ENCODE measurements around the gene IFIT2. TPM values are rescaled to one million over a fixed set of nuclear protein-coding genes. Genes with fewer than 3 reads are reported as not detected.
A peak's percentile ranks its signal among the peaks of the same experiment; 100 is the strongest.

IFIT2 gene
- total and polyA plus RNA-seq, 8 donors: 0.45 to 5.0 (median 1.6) TPM; not detected in 1

DNA sequence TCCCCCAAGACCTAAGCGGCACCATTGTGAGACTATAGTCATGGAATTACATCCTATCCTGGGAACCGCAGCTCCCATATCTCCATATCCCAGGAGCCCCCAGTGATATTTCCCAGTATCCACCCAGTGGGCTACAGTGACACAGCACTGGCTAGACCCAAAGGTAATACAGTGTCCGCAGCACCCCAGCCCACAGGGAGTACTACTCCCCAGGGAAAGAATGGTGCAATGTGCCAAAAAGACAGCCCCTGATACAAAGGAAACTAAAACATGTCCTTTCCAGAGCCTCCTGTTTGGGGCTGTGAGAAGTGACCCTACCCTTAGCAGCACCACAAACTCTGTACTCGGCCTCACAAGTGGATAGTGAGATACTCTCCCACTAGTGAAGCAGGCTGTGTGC lies 4.5 kb upstream of the IFIT2 start:
- DNase-seq: no peak
- Histone ChIP-seq H3K27me3 (no peaks in the 10 kb centered on the region), H3K9me3 (no peaks in the 10 kb centered on the region), H3K27ac (peak overlapping the region in 1 of 5 donors; percentile 67), H3K36me3 (no peaks in the 10 kb centered on the region), H3K4me1 (peaks cover 8 to 37% (median 14%) of the 10 kb centered on the region in 4 donors), H3K4me3 (no peak overlapping the region)
- TF ChIP-seq EP300 (IDR thresholded peaks at IDR 0.05) (no peak), POLR2AphosphoS5 (IDR thresholded peaks at IDR 0.05) (no peak), POLR2A (IDR thresholded peaks at IDR 0.05) (no peak)
- TF ChIP-seq, protein P1, sequence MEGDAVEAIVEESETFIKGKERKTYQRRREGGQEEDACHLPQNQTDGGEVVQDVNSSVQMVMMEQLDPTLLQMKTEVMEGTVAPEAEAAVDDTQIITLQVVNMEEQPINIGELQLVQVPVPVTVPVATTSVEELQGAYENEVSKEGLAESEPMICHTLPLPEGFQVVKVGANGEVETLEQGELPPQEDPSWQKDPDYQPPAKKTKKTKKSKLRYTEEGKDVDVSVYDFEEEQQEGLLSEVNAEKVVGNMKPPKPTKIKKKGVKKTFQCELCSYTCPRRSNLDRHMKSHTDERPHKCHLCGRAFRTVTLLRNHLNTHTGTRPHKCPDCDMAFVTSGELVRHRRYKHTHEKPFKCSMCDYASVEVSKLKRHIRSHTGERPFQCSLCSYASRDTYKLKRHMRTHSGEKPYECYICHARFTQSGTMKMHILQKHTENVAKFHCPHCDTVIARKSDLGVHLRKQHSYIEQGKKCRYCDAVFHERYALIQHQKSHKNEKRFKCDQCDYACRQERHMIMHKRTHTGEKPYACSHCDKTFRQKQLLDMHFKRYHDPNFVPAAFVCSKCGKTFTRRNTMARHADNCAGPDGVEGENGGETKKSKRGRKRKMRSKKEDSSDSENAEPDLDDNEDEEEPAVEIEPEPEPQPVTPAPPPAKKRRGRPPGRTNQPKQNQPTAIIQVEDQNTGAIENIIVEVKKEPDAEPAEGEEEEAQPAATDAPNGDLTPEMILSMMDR (IDR thresholded peaks at IDR 0.05): no peak
- 95 to 100% (median 97%) methylated on average over 4 of the region's 4 CpGs for WGBS, 5 donors
- intact Hi-C loops (cut with DNase I; ENCODE audit: low total_unique reads): no loop called here

DNA sequence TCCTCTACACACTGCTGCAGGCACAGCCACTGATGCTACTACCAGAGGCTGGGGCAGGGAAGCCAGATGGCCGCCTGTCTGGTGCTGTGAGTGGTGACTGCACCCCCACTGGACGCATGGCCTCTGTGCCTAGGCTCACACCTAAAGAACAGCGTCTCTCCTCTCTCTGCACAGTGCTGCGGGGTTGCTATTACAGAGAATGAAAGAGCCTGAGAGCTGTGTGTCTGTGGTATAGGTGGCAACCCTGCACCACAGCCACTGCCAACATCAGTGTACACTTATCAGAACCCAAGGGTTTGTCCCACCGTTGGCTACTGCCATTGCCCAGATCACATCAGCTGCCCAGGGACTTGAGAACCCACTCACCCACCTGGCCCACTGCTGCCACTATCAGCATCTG lies 4.1 kb upstream of the IFIT2 start:
- H3K4me1 ChIP-seq: peaks cover 8 to 41% (median 18%) of the 10 kb centered on the region in 4 donors
- no peaks in the 10 kb centered on the region for H3K9me3 ChIP-seq
- 90 to 98% (median 94%) methylated on average over 4 to 5 of the region's 5 CpGs for WGBS, 5 donors
- no peak overlapping the region for H3K4me3 ChIP-seq
- intact Hi-C loops (cut with DNase I; ENCODE audit: low total_unique reads): no loop called here
- no peaks in the 10 kb centered on the region for H3K36me3 ChIP-seq
- no peak for DNase-seq
- H3K27ac ChIP-seq: no peak overlapping the region
- TF ChIP-seq EP300 (IDR thresholded peaks at IDR 0.05): no peak
- TF ChIP-seq POLR2AphosphoS5 (IDR thresholded peaks at IDR 0.05): no peak
- TF ChIP-seq, protein P1 (IDR thresholded peaks at IDR 0.05): no peak
- no peak for TF ChIP-seq POLR2A (IDR thresholded peaks at IDR 0.05)
- H3K27me3 ChIP-seq: no peaks in the 10 kb centered on the region

DNA sequence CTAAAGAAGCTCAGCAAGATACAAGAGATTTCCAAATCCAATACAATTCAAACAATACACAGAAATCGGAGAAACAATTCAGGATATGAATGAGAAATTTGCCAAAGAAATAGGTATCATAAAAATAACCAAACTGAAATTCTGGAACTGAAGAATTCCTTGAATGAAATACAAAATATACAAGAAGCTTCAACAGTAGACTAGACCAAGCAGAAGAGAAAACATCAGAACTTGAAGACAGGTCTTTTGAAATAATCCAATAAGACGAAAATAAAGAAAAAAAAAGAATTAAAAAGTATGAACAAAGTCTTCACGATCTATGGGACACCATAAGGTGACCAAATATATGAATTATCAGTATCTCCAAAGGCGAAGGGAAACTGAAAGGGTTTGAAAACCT lies 2.8 kb upstream of the IFIT2 start:
- no peaks in the 10 kb centered on the region for H3K27me3 ChIP-seq
- no peaks in the 10 kb centered on the region for H3K36me3 ChIP-seq
- peaks cover 8 to 53% (median 26%) of the 10 kb centered on the region in 4 donors for H3K4me1 ChIP-seq
- no peaks in the 10 kb centered on the region for H3K9me3 ChIP-seq
- DNase-seq: no peak
- H3K4me3 ChIP-seq: no peak overlapping the region
- TF ChIP-seq EP300 (IDR thresholded peaks at IDR 0.05): no peak
- TF ChIP-seq POLR2AphosphoS5 (IDR thresholded peaks at IDR 0.05): no peak
- TF ChIP-seq POLR2A (IDR thresholded peaks at IDR 0.05): no peak
- TF ChIP-seq, protein P1 (IDR thresholded peaks at IDR 0.05): no peak
- H3K27ac ChIP-seq: no peak overlapping the region
- intact Hi-C loops (cut with DNase I; ENCODE audit: low total_unique reads): no loop called here
- WGBS, 5 donors: 77 to 94% (median 84%) methylated on average over 4 of the region's 4 CpGs

DNA sequence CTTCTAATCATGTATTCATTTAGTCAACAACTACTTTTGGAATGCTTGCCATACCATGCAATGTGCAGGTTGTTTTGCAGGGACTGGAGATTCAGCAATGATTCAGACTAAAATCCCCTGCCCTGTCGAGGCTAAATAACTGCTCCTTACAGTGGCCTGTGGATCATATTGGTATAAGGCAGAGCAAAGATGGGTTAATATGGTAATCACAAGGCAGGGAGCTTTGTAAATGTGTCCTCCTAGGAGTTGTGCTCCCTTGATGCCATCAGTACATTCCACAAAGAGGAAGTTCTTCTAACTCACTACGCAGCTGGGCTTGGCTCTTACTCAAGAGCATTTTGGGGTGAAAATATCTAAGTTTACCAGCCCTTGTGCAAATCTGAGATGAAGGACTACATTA lies 614 bp upstream of the IFIT2 start:
- TF ChIP-seq, protein P1 (IDR thresholded peaks at IDR 0.05): no peak
- 2 to 11% (median 5%) methylated on average over 2 of the region's 2 CpGs for WGBS, 5 donors

More for the DNA sequence above, 614 bp upstream of the IFIT2 start:
- Histone ChIP-seq H3K4me1 (peaks cover 8 to 44% (median 28%) of the 10 kb centered on the region in 4 donors), H3K36me3 (peaks cover 3 to 7% (median 4%) of the 10 kb centered on the region in 4 donors), H3K4me3 (peak overlapping the region; percentile 46 to 56 (median 48)), H3K27me3 (no peaks in the 10 kb centered on the region), H3K9me3 (no peaks in the 10 kb centered on the region), H3K27ac (peak overlapping the region; percentile 77 to 95 (median 89))
- intact Hi-C loops (cut with DNase I; ENCODE audit: low total_unique reads): no loop called here
- DNase-seq: peak in 1 of 2 donors; percentile 67
